SU-DHL-6 (cell line): ENCODE data around the gene CARHSP1.

Experiments used
- H2AFZ ChIP-seq: fragments of 200-600 bp; sonication (generic); 2 replicates; pipeline ENCODE4 v1.6.1; 2014; ENCODE audit warnings: low read depth, mild to moderate bottlenecking, moderate library complexity, mixed read lengths, antibody characterized with exemption, low read length; ENCODE audit not compliant: severe bottlenecking
- H3F3A ChIP-seq: fragments of 200-600 bp; shearing (Covaris generic); 2 replicates; pipeline ENCODE4 v1.6.0; 2016; ENCODE audit warnings: antibody characterized with exemption, mild to moderate bottlenecking; ENCODE audit not compliant: insufficient read depth
- H3K27ac ChIP-seq: fragments of 200-600 bp; sonication (generic); 2 replicates; pipeline ENCODE4 v1.5.1; 2016; ENCODE audit warnings: low read depth, mild to moderate bottlenecking, low read length, moderate library complexity, mixed read lengths
- H3K27me3 ChIP-seq: fragments of 200-600 bp; sonication (generic), shearing (Covaris generic); 2 replicates; pipeline ENCODE4 v1.6.0; 2014; ENCODE audit warnings: mild to moderate bottlenecking, low read length
- H3K36me3 ChIP-seq: fragments of 200-600 bp; sonication (generic); 2 replicates; pipeline ENCODE4 v1.6.1; 2014; ENCODE audit warnings: mild to moderate bottlenecking, low read length, mixed read lengths
- H3K4me2 ChIP-seq: fragments of 300-600, 200-600 bp; shearing (Covaris generic), sonication (generic); 2 replicates; pipeline ENCODE4 v1.6.0; 2014; ENCODE audit warnings: low read length, low read depth, mild to moderate bottlenecking; ENCODE audit not compliant: poor library complexity, severe bottlenecking
- H3K4me3 ChIP-seq: fragments of 200-600 bp; sonication (generic); 2 replicates; pipeline ENCODE4 v1.5.1; 2014; ENCODE audit warnings: antibody characterized with exemption, low read length, mild to moderate bottlenecking, mixed read lengths; ENCODE audit not compliant: insufficient read depth, poor library complexity, severe bottlenecking
- H3K79me2 ChIP-seq: fragments of 200-600 bp; sonication (generic); 2 replicates; pipeline ENCODE4 v1.6.1; 2014; ENCODE audit warnings: mild to moderate bottlenecking, low read length, moderate library complexity; ENCODE audit not compliant: insufficient read depth
- H3K9ac ChIP-seq: fragments of 200-600 bp; sonication (generic); 2 replicates; pipeline ENCODE4 v1.7.0; 2014; ENCODE audit warnings: mild to moderate bottlenecking, low read length
- H3K9me2 ChIP-seq: fragments of 200-600 bp; sonication (generic); replicated peaks from 2 replicates; pipeline ENCODE4 v1.6.1; 2014; ENCODE audit warnings: low read length; ENCODE audit not compliant: insufficient read depth
- H3K9me3 ChIP-seq: fragments of 200-600 bp; sonication (generic); 2 replicates; pipeline ENCODE4 v1.6.1; 2014; ENCODE audit warnings: low read length, mixed read lengths; ENCODE audit not compliant: insufficient read depth
- H4K20me1 ChIP-seq: fragments of 200-600 bp; sonication (generic); 2 replicates; pipeline ENCODE4 v1.6.1; 2014; ENCODE audit warnings: low read depth, mild to moderate bottlenecking, antibody characterized with exemption, low read length, moderate library complexity, mixed read lengths
- EZH2phosphoT487 ChIP-seq: fragments of 200-600 bp; sonication (generic), shearing (Covaris generic); conservative IDR thresholded peaks from 2 replicates; pipeline ENCODE4 v1.6.1; 2018; ENCODE audit warnings: mild to moderate bottlenecking, antibody characterized with exemption, low read length, moderate library complexity, mixed read lengths
- TF ChIP-seq, protein P1 (sequence below): fragments of 200-600 bp; sonication (generic); IDR thresholded peaks from one replicate; pipeline ENCODE4 v1.5.1; 2017; ENCODE audit warnings: antibody characterized with exemption, mild to moderate bottlenecking, low read length, moderate library complexity; ENCODE audit not compliant: insufficient read depth, poor library complexity, severe bottlenecking

The CARHSP1 gene

DNA sequence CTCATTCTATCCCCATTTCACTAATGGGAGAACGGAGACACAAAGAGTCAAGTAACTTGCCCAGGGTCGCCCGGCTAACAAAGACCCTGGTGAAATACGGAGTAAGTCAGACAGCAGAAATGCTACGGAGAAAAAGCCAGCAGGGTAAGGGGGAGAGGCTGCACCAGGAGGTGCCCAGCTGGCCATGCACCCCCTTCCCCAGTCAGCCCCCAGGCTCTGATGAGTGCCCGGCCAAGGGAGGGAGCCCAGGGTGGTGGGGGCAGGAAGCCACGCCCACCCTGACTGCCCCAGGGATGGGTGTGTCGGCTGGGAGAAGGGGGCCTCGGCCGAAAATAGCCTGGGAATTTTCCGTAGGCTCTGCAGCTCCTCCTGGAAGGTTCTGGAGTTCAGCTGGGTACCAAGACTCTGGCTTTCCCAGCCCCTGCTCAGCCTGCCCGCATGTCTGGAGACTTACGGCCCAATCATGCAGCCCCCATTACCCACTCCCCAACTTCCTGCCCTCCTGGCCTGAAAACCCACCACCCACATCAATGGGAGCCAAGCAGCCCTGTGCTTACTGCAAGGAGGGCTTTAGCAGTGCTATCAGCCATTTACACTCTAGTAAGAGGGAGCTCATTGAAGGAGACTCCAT is 4.2 kb downstream of the CARHSP1 start:
- H4K20me1 ChIP-seq, result peaks cover 8% of the 10 kb centered on the region; the same call in 1 of the 2 replicates
- no peak for TF ChIP-seq EZH2phosphoT487
- TF ChIP-seq, protein P1, sequence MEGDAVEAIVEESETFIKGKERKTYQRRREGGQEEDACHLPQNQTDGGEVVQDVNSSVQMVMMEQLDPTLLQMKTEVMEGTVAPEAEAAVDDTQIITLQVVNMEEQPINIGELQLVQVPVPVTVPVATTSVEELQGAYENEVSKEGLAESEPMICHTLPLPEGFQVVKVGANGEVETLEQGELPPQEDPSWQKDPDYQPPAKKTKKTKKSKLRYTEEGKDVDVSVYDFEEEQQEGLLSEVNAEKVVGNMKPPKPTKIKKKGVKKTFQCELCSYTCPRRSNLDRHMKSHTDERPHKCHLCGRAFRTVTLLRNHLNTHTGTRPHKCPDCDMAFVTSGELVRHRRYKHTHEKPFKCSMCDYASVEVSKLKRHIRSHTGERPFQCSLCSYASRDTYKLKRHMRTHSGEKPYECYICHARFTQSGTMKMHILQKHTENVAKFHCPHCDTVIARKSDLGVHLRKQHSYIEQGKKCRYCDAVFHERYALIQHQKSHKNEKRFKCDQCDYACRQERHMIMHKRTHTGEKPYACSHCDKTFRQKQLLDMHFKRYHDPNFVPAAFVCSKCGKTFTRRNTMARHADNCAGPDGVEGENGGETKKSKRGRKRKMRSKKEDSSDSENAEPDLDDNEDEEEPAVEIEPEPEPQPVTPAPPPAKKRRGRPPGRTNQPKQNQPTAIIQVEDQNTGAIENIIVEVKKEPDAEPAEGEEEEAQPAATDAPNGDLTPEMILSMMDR, result no peak
- no peaks in the 10 kb centered on the region for H3K9me2 ChIP-seq
- peaks cover 76% of the 10 kb centered on the region for H3K79me2 ChIP-seq
- H3K4me3 ChIP-seq, result no peak overlapping the region
- no peaks in the 10 kb centered on the region for H3K9me3 ChIP-seq
- no peak overlapping the region for H3K27ac ChIP-seq
- no peak overlapping the region for H3K4me2 ChIP-seq
- H3F3A ChIP-seq, result peaks cover 5% of the 10 kb centered on the region; the same call in 1 of the 2 replicates
- no peaks in the 10 kb centered on the region for H3K27me3 ChIP-seq
- H2AFZ ChIP-seq, result no peak overlapping the region
- no peak overlapping the region for H3K9ac ChIP-seq
- no peaks in the 10 kb centered on the region for H3K36me3 ChIP-seq

DNA sequence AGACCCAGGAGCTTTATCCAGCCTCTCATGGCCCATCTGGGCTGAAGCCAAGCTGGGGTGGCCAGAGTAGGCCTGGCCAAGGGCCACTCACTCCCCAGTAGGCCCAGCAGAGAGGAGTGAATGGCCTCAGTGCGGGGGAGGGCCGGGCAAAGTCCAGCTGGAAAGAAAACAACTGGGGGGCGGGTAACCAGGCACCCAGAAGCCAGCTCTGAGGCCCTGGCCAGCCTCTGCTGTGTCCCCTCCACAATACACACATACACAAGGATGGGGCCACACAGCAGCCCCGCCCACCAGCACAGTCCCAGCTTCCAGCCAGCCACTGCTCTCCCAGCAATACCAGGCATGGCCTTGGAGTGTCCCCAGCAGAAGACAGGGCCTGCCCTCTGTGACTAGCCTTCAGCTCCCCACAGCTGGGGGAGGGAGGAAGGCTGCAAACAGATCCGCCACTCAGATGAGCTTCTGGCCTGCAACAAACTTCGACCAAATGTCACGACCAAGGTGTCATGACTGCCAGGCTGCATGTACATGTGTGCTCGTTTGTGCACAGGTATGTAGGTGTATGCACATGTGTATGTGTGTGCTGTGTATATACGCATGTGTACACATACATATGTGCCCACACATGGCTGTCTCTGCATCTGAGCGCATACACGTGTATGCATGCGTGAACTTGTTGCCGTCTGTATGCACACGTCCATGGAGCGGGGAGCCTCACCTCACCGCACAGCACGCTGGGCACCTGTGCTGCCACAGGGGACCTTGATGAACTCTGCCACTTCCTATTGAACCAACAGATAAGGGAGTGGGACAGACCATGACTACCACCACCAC is 5.0 kb downstream of the CARHSP1 start:
- no peaks in the 10 kb centered on the region for H3K9me2 ChIP-seq
- no peak overlapping the region for H3K9ac ChIP-seq
- H3K27me3 ChIP-seq, result no peaks in the 10 kb centered on the region
- H3K27ac ChIP-seq, result no peak overlapping the region
- no peaks in the 10 kb centered on the region for H3K36me3 ChIP-seq
- H3K79me2 ChIP-seq, result peaks cover 76% of the 10 kb centered on the region
- no peak overlapping the region for H3K4me2 ChIP-seq
- H3K4me3 ChIP-seq, result no peak overlapping the region
- no peaks in the 10 kb centered on the region for H3K9me3 ChIP-seq
- TF ChIP-seq, protein P1, result no peak
- no peak for TF ChIP-seq EZH2phosphoT487
- peaks cover 5% of the 10 kb centered on the region; the same call in 1 of the 2 replicates for H3F3A ChIP-seq
- H2AFZ ChIP-seq, result no peak overlapping the region
- H4K20me1 ChIP-seq, result peaks cover 8% of the 10 kb centered on the region; the same call in 1 of the 2 replicates

DNA sequence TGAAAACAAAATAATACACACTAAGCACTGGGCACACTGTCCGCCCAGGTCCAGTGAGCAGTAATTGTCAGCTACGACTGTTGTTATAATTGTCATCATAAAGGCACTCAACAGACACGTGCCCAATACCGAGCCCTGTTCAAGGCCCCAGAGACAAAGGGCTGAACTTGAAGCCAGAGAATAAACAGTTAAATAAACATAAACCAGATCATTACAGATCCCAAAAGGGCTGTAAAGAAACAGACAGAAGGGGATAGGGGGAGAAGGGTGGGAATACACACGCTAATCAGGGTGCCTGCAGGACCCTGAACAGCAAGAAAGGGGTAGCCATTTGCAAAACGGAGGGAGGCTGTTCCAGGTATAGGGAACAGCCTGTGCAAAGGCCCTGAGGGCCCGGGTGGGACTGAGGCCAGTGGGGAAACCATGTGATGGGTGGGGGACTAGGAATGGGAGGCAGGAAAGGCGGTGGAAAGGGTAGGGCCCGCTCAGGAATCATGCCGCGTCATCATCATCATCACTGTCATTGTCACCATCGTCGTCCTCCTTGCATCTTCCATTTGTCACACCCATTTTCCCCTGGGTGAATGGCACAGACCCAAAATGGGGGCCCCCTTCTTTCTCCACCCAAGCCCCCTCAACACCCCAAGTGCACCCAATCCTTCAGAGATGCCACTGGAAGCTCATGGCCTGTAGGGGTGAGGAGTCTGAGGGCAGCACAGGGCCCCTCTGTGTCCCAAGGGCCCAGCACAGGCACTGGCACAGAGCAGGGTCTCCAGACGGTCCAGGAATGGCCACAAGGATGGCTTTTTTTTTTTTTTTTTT is 6.3 kb downstream of the CARHSP1 start:
- Histone ChIP-seq H3K27ac (no peak overlapping the region), H3F3A (peaks cover 3% of the 10 kb centered on the region; the same call in 1 of the 2 replicates), H3K9ac (no peak overlapping the region), H3K79me2 (peaks cover 70% of the 10 kb centered on the region), H3K36me3 (no peaks in the 10 kb centered on the region), H2AFZ (no peak overlapping the region), H3K4me3 (no peak overlapping the region), H3K9me3 (no peaks in the 10 kb centered on the region), H4K20me1 (peaks cover 8% of the 10 kb centered on the region; the same call in 1 of the 2 replicates), H3K27me3 (no peaks in the 10 kb centered on the region), H3K9me2 (no peaks in the 10 kb centered on the region), H3K4me2 (no peak overlapping the region)
- TF ChIP-seq, protein P1, result no peak
- TF ChIP-seq EZH2phosphoT487, result no peak
